KBM-7 (cell line): ENCODE measurements around the gene ALOX5.

Experiments
- DNase-seq: peaks from one replicate; pipeline ENCODE4 v3.0.0-alpha.2; 2015
- in situ Hi-C: fragments of 300-500 bp; cut with MboI; formaldehyde crosslinking; loops from 2 replicates; pipeline ENCODE4 v1.14.3; 2020; ENCODE audit warnings: low sequenced_read_pairs, low pct_unique_long_range_greater_than_20kb, mixed read lengths

Gene ALOX5

GRCh38 chr10:45420453-45421192 lies 46.6 kb downstream of the ALOX5 start:
- DNase-seq: peak; percentile 84
- in situ Hi-C loops: no loop called here

GRCh38 chr10:45421221-45422097 lies 47.4 kb downstream of the ALOX5 start:
- DNase-seq: peak; percentile 56
- in situ Hi-C loops: no loop called here

GRCh38 chr10:45422207-45422865 lies 48.3 kb downstream of the ALOX5 start:
- DNase-seq: no peak
- in situ Hi-C loops: no loop called here

DNA sequence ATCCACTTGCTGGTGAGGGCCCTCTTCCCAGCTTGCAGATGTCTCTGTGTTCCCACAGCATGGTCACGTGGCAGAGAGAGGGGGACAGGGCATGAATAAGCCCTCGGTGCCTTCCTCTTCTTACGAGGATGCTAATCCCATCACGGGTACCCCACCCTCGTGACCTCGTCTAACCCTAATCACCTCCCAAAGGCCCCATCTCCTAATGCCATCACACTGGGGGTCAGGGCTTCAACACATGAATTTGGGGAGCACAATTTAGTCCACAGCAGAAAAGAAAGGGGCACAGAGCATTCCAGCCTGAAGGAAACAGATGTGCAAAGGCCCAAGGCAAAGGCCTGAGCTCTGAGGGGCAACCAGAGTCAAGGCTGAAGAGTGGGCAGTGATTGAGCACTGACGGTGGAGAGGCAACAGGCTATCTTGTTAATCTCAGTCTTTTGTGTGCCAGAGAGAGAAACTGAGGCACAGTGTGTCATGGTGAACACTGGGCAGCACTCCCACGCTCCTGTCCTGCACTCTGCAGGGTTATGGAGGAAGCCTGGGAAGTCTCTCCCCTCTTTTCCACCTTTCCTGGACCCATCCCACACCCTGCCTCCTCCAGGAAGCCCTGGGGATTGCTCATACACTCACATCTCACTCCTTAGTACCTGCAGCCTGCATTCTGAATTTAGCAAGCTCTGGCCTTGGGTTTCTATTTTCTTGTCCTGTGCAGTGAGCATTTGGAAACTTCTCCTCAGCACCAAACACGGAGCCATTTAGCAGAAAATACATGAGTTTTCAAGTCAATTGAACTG lies 49.0 kb downstream of the ALOX5 start:
- in situ Hi-C loops: no loop called here
- DNase-seq: no peak

DNA sequence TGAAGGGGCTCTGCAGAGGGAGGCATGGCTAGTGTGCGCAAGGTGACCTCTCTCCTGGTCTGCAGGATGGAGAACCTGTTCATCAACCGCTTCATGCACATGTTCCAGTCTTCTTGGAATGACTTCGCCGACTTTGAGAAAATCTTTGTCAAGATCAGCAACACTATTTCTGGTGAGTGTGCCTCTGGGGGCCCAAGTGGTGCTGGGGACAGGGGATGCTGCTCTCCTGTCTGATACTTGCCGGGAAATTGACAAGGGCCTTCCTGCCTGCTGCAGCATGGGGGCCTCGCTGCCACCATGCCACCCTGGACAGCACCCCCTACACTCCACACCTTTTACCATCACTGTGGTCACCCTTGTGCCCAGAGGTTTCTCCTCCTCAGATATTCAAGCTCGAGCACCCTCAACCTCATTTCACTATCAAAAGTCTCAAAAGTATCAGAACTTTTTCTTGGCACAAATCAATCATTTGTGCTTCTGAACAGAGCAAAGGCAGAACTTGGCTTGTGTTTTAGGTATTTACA lies 50.0 kb downstream of the ALOX5 start:
- DNase-seq: no peak
- in situ Hi-C loops: no loop called here

- no peak for DNase-seq
- in situ Hi-C loops: loop anchor here (25.0 kb wide), 1 partner anchor 163 kb away; no protein-coding TSS in a partner anchor
These were observed 50.8 kb downstream of the ALOX5 start for GRCh38 chr10:45424668-45425404.

DNA sequence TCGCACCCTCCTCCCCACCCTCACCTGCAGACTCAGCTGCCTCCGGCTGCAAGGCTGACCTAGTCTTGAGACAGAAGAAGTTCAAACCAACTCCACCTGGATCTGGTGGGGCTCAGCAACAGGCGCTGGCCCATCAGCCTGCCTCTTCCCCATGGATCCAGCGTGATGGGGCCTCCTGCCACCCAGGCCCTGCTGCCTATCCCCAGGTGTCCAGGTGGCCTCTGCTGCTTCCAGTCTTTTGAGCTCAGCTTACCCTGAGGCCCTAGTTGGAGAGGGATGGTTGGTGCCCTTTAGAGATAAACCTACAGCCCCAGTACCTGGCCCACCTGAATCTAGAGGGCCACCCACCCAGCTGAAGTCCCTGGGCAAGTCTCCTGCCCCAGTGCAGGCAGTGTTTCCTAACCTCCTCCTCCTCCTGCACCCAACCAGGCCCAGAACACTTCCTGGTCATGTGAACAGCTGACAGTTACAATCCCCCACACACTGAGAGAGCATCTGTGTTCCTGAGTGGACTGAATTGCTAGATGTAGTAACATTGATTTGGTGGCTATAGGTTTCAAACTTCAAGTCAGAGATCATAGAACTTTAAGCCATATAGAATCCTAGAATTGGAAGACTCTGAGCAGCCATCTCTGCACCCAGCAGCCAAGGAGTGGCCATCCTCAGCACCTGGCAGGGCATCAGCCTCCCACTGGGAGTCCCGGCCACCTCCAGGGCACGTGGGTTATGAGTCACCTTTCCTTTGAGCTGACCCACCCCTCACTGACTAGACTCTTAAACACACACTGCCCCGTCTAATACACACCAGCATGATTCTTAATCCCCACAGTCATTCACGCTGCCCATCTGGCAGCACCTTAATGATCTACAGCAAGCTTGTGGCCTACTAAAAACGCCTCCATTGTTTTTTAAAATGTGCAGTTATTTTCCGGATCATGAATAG lies 51.9 kb downstream of the ALOX5 start:
- in situ Hi-C loops: loop anchor here (25.0 kb wide), 1 partner anchor 164 kb away; no protein-coding TSS in a partner anchor
- no peak for DNase-seq

- no peak for DNase-seq
- in situ Hi-C loops: loop anchor here (25.0 kb wide), 1 partner anchor 165 kb away; no protein-coding TSS in a partner anchor
These were observed 53.4 kb downstream of the ALOX5 start for GRCh38 chr10:45427262-45427969.

DNA sequence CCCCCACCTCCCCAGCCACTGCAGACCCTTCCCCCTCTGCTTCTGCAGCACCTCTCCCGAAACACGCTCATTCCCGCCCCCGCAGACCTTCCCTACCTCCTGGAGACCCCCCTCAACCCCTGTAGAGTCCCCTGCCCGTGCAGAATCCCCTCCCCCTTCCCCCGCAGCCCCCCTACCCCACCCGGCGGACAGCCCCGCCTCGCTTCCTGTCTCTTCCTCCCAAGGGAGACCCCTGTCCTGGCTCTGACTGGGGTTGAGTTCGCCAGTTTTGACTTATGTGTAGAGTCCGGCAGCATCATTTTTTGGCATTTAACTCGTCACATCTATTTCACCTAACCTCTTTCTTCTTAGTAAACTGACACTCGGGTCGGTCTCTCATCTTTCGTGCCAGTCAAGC lies 54.0 kb downstream of the ALOX5 start:
- no peak for DNase-seq
- in situ Hi-C loops: loop anchor here (25.0 kb wide), 1 partner anchor 166 kb away; no protein-coding TSS in a partner anchor

- in situ Hi-C loops: loop anchor here (25.0 kb wide), 1 partner anchor 167 kb away; no protein-coding TSS in a partner anchor
- no peak for DNase-seq
These were observed 54.8 kb downstream of the ALOX5 start for GRCh38 chr10:45428611-45429510.

DNA sequence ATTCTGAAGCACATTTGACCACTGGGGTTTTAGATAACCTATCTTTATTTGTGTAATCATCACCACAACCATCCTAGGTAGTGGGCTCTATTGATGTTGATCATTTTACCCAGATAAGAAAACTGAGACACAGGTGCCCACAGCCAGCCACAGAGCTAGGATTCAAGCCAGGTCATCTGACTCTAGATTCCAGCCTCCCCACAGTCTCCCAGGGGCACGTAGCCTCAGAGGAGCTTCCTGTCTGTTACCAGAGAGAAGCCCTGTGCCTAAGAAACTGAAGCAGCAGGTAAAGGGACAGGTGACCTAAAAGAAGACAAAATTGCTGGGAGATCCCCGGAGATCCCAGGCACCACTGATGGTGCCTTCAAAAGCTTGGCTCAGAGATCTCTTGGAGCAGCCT lies 55.8 kb downstream of the ALOX5 start:
- in situ Hi-C loops: loop anchor here (25.0 kb wide), 1 partner anchor 167 kb away; no protein-coding TSS in a partner anchor
- DNase-seq: no peak

DNA sequence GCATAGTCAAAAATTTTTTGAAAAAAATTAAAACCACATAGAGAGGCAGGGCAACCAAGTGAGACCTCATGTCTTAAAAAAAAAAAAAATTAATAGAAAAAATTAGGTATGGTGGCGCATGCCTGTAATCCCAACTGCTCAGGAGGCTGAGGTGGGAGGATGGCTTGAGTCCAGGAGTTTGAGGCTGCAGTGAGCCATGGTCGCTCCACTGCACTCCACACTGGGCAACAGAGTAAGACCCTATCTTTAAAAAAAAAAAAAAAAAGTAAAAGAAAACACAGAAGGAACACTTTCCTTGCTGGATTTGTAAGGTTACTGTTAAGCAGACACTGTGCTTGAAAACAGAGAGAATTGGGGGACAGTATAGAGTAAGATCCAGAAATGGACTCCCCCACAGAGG lies 58.1 kb downstream of the ALOX5 start:
- in situ Hi-C loops: loop anchor here (25.0 kb wide), 1 partner anchor 170 kb away; no protein-coding TSS in a partner anchor
- no peak for DNase-seq

- in situ Hi-C loops: loop anchor here (25.0 kb wide), 1 partner anchor 171 kb away; no protein-coding TSS in a partner anchor
- no peak for DNase-seq
These were observed 58.9 kb downstream of the ALOX5 start for GRCh38 chr10:45432700-45433472.

DNA sequence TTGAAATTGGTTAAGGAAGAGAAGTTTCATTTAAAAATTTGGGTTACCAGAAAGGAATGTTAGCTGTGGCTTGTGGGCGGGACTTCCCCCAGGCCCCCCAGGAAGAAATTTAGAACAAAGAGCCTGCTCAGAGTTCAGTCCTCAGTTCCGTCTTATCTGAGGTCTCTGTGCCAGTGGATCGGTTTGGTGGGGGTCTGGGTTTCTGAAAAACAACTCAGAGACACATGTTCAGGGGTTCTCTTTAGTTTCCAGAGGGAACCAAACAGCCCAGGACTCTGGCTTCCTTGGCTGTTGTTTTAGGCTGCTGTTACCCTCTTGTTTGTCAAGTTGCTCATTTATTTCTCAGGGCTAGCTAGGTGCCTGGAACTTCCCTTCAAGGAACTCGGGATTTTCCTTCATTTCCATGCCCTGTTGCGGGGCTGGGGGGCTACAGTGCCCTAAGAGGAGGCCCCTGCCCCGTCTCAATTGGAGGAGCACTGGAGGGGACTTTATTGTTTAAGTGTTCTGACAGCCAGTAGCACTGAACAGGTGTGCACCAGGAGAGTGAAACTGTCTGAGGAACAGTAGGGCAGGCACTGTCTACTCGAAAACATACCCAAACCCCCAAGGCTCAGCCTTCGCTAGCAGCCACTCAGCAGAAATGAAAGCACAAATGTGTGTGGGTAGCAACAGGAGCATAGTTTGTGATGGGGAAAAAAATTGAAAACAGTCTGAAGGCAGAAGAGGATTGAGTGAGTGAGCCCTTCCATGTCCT lies 59.9 kb downstream of the ALOX5 start:
- DNase-seq: no peak
- in situ Hi-C loops: loop anchor here (25.0 kb wide), 1 partner anchor 172 kb away; no protein-coding TSS in a partner anchor
